Bronchial epithelial cell (primary cell): ENCODE measurements around the gene KRT86. TPM values are rescaled to one million over a fixed set of nuclear protein-coding genes. Genes with fewer than 3 reads are reported as not detected.
"Not testable (repeated sequence)": the region's sequence is repeated elsewhere in the genome, so short reads cannot be mapped to it uniquely, and the experiment has no call there.

ENCODE experiments used
- DNase-seq: peaks from one replicate; pipeline ENCODE4 v3.0.0-alpha.2; 2010; ENCODE audit warnings: low read depth
- FAIRE-seq: peaks from 2 replicates; lab custom pipeline; 2011; peaks lifted over from hg19 to GRCh38; lab: Jason Lieb, UNC
- H3K27me3 ChIP-seq: 2 replicates; pipeline ENCODE4 v1.5.1; 2011; ENCODE audit warnings: low read length; ENCODE audit not compliant: control insufficient read depth, insufficient read depth
- H3K36me3 ChIP-seq: 2 replicates; pipeline ENCODE4 v1.5.1; 2011; ENCODE audit warnings: low read length; ENCODE audit not compliant: control insufficient read depth, insufficient read depth
- H3K4me3 ChIP-seq: 2 replicates; pipeline ENCODE4 v1.5.1; 2011; ENCODE audit warnings: mild to moderate bottlenecking, low read depth, low read length, control low read depth
- CTCF ChIP-seq: IDR thresholded peaks from 2 replicates; pipeline ENCODE4 v1.5.1; 2011; ENCODE audit warnings: mild to moderate bottlenecking, moderate library complexity, low read length, control low read depth, inconsistent platforms; ENCODE audit not compliant: insufficient read depth, severe bottlenecking
- total RNA-seq: library from RNA; depleted of rRNA; stranded (reverse); fragments of >200 nt; gene quantifications from 2 replicates; pipeline ENCODE4 v1.2.1, GENCODE V29; 2014

The KRT86 gene
- total RNA-seq, 1 donor from 2014 or later: 0.26 TPM

DNA sequence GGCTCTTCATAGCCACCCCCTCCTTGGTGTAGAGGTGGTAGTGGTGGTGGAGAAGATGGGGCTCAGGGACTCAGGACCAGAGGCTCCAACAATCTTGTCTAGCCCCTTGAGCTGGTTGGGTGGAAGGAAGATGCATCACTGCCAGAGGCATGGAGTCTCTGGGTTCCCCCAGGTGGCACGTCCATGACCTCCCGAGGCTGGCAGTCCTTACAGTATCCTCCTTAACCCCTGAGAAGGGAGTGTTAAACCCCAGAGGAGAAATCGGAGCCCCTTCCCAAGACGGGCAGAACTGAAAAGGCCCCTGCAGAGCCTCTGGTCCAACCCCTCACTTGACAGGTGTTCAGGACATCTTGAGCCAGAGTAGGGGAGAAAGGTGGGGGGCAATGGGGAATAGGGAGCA lies 37.6 kb downstream of the KRT86 start:
- no peak overlapping the region for H3K4me3 ChIP-seq
- no peak for TF ChIP-seq CTCF
- H3K36me3 ChIP-seq: no peaks in the 10 kb centered on the region
- no peak for DNase-seq
- no peak for FAIRE-seq
- no peaks in the 10 kb centered on the region for H3K27me3 ChIP-seq

DNA sequence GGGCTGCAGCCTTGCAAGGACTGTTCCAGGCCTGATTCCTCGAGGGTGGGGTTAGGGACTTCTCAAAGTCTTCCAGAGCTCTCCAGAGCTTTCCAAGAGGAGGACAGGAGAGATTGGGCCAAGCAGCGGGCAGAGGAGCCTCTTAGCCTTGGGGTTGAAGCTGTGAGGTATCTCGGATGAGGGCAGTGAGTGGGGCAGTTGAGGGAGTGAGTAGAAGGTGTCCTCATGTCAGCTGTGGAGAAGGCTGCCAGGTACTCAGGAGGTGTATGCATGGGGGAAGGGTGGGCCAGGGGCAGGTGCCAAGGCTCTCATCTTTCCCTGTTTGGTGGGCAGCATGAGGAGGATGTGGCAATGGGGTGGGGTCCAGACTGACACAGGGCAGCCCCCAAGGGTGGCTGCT lies 39.0 kb downstream of the KRT86 start:
- no peak overlapping the region for H3K4me3 ChIP-seq
- no peak for TF ChIP-seq CTCF
- DNase-seq: no peak
- no peaks in the 10 kb centered on the region for H3K27me3 ChIP-seq
- FAIRE-seq: no peak
- no peaks in the 10 kb centered on the region for H3K36me3 ChIP-seq

GRCh38 chr12:52313926-52314325 lies 39.5 kb downstream of the KRT86 start:
- no peak for FAIRE-seq
- no peak for DNase-seq
- peaks cover 1% of the 10 kb centered on the region for H3K27me3 ChIP-seq
- no peak for TF ChIP-seq CTCF
- no peak overlapping the region for H3K4me3 ChIP-seq
- no peaks in the 10 kb centered on the region for H3K36me3 ChIP-seq

- Histone ChIP-seq H3K4me3 (no peak overlapping the region), H3K36me3 (no peaks in the 10 kb centered on the region), H3K27me3 (peaks cover 3% of the 10 kb centered on the region)
- DNase-seq (no peak), FAIRE-seq (no peak)
- TF ChIP-seq CTCF: no peak
These were observed 40.1 kb downstream of the KRT86 start for GRCh38 chr12:52314511-52314910.

- peak; percentile 50 for TF ChIP-seq CTCF
- H3K4me3 ChIP-seq, FAIRE-seq, H3K27me3 ChIP-seq, H3K36me3 ChIP-seq: not testable (repeated sequence)
- peak; percentile 19 for DNase-seq
These were observed 41.3 kb downstream of the KRT86 start for GRCh38 chr12:52315721-52316120.

DNA sequence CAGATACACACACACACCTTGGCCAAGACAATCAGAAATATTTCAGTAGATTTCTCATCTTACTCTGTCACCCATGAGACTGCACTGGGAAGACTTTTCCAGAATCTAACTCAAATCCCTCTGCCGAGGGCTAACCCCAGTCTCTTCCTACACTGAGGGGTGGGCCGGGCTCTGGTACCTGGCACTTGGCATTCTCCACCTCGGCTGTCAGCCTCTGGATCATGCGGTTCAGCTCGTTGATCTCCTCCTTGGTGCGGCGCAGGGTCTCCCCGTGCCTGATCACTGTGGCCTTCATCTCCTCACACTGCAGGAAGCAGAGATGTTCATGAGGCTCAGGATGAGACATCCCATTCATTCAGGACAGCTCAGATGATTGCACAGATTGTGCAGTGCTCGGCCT lies 41.8 kb downstream of the KRT86 start:
- TF ChIP-seq CTCF: no peak
- Histone ChIP-seq H3K27me3 (peaks cover 5% of the 10 kb centered on the region), H3K36me3 (no peaks in the 10 kb centered on the region), H3K4me3 (no peak overlapping the region)
- FAIRE-seq (peak; percentile 75), DNase-seq (no peak)
